Pancreas (tissue), 10 donors: ENCODE data around the gene ACAD11. TPM values are rescaled to one million over a fixed set of nuclear protein-coding genes. Genes with fewer than 3 reads are reported as not detected.
"Not testable (repeated sequence)": the region's sequence is repeated elsewhere in the genome, so short reads cannot be mapped to it uniquely, and the experiment has no call there.

Source experiments
- ATAC-seq, 4 donors: fragments of 200-7000 bp; cut with Tn5 transposase; one replicate each; pipeline versions ENCODE4 v1.8.0 to v1.9.1; 2020; ENCODE audit warnings: mild to moderate bottlenecking in 4 of 4, moderate library complexity in 4 of 4
- DNase-seq, 6 donors: peaks; one replicate each; pipeline ENCODE4 v3.0.0-alpha.2; 2020
- FAIRE-seq: peaks from 2 replicates; lab custom pipeline; 2012; peaks lifted over from hg19 to GRCh38; lab: Jason Lieb, UNC
- H3K27ac ChIP-seq, 4 donors: fragments of 200-600 bp; sonication (generic); 1 replicate in 3 of 4; 2 replicates in 1 of 4; pipeline versions ENCODE4 v1.5.0 to v1.8.0; 2020
- H3K27me3 ChIP-seq, 4 donors: fragments of 200-600 bp; one replicate each; pipeline ENCODE4 v1.8.0; 2021
- H3K36me3 ChIP-seq, 3 donors: fragments of 200-600 bp; sonication (generic) in 1 of 3; one replicate each; pipeline versions ENCODE4 v1.5.0 to v1.8.0; 2020 to 2021
- H3K4me1 ChIP-seq, 3 donors: fragments of 200-600 bp; one replicate each; pipeline ENCODE4 v1.8.0; 2021
- H3K4me3 ChIP-seq, 4 donors: fragments of 200-600 bp; sonication (generic) in 2 of 4; one replicate each; pipeline versions ENCODE4 v1.5.0 to v1.8.0; 2020 to 2021
- H3K9me3 ChIP-seq, 4 donors: fragments of 200-600 bp; one replicate each; pipeline ENCODE4 v1.8.0; 2021
- WGBS, 2 donors: extraction: QIAGEN DNeasy Blood & Tissue Kit; methylation state at CpG; one replicate each; pipeline ENCODE4 v1.1.7; 2013; 5-methylcytosine and 5-hydroxymethylcytosine counted together
- intact Hi-C, 3 donors: fragments of 100-400 bp; cut with DNase I; formaldehyde crosslinking; loops; one replicate each; pipeline versions ENCODE4 v1.11.1 to v1.14.2; 2022
- polyA plus RNA-seq, 2 donors: library from polyadenylated mRNA; stranded (reverse); fragments of 200-250 nt; gene quantifications; one replicate each; pipeline ENCODE4 v1.2.3, GENCODE V29; 2013
- total RNA-seq, 6 donors: library from RNA; stranded (reverse); fragmentation: NEBNext Ultra II Directional in 4 of 6; extraction: Animal tissue kit (Norgen Biotek cat#: 25700) in 4 of 6; gene quantifications; one replicate each; pipeline versions ENCODE4 v1.2.1 to v1.2.4, GENCODE V29; 2021 to 2023
- TF ChIP-seq, protein P1 (sequence below), 4 donors: fragments of 200-600 bp; sonication (generic) in 3 of 4; IDR thresholded peaks; one replicate each; pipeline versions ENCODE4 v1.5.0 to v1.8.0; 2021; ENCODE audit warnings: antibody characterized with exemption in 4 of 4
- donor health status: healthy with polysubstance abuse.
- donor health status: DM: no; HTN: no; CAD: no; lungs with moderate emphysema.
- donor health status: DM: no; HTN: no; CAD: no.
- donor health status: control.
- donor health status: control.
- donor health status: Bipolar disorder and iron deficiency.
- donor health status: DM: yes; HTN: yes; CAD: no.
- donor health status: DM: no; HTN: no; CAD: no.
- donor health status: DM: no; HTN: no; CAD: no.
- donor health status: DM: yes; HTN: yes; CAD: no.

The ACAD11 gene
- total and polyA plus RNA-seq, 8 donors: 6.6 to 31.7 (median 12.4) TPM

DNA sequence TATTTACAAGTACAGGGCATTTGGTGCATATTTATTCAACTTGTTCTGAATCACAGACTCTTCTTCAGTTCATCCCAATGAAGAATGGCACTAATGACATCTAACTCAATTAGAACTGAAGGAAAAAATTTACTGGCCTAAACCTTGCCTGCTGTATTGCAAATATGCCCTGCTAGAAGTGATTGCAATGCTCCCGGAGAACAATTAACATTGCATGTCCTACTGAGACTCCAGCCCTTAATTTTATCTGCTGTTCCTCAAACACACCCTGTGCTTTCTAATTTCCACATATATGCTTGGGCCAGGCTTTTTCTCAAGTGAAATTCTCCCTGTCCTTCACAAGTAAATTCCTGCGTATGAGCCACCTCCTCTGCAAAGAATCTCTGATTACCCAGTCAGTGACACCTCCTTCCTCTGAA, 54.2 kb downstream of the ACAD11 start:
- TF ChIP-seq, protein P1, sequence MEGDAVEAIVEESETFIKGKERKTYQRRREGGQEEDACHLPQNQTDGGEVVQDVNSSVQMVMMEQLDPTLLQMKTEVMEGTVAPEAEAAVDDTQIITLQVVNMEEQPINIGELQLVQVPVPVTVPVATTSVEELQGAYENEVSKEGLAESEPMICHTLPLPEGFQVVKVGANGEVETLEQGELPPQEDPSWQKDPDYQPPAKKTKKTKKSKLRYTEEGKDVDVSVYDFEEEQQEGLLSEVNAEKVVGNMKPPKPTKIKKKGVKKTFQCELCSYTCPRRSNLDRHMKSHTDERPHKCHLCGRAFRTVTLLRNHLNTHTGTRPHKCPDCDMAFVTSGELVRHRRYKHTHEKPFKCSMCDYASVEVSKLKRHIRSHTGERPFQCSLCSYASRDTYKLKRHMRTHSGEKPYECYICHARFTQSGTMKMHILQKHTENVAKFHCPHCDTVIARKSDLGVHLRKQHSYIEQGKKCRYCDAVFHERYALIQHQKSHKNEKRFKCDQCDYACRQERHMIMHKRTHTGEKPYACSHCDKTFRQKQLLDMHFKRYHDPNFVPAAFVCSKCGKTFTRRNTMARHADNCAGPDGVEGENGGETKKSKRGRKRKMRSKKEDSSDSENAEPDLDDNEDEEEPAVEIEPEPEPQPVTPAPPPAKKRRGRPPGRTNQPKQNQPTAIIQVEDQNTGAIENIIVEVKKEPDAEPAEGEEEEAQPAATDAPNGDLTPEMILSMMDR (IDR thresholded peaks at IDR 0.05): no peak
- no peak overlapping the region for H3K4me3 ChIP-seq
- intact Hi-C loops: no loop called here
- H3K27me3 ChIP-seq: no peaks in the 10 kb centered on the region
- DNase-seq (no peak), ATAC-seq (no peak), FAIRE-seq (no peak)
- no peaks in the 10 kb centered on the region for H3K4me1 ChIP-seq
- H3K36me3 ChIP-seq: no peaks in the 10 kb centered on the region
- WGBS, 2 donors: 87 to 92% methylated on average over 2 of the region's 2 CpGs
- H3K9me3 ChIP-seq: no peaks in the 10 kb centered on the region
- no peak overlapping the region for H3K27ac ChIP-seq

DNA sequence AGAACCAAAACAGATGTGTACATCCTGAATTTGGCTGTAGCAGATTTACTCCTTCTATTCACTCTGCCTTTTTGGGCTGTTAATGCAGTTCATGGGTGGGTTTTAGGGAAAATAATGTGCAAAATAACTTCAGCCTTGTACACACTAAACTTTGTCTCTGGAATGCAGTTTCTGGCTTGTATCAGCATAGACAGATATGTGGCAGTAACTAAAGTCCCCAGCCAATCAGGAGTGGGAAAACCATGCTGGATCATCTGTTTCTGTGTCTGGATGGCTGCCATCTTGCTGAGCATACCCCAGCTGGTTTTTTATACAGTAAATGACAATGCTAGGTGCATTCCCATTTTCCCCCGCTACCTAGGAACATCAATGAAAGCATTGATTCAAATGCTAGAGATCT, 59.0 kb downstream of the ACAD11 start:
- H3K4me3 ChIP-seq, H3K4me1 ChIP-seq, FAIRE-seq, H3K27me3 ChIP-seq, H3K27ac ChIP-seq, DNase-seq, intact Hi-C loops, H3K9me3 ChIP-seq, ATAC-seq, H3K36me3 ChIP-seq: not testable (repeated sequence)
- no CpG with 5 or more reads among the region's 1 CpG for WGBS, 2 donors

- intact Hi-C loops: no loop called here
- FAIRE-seq (no peak), ATAC-seq (no peak), DNase-seq (no peak)
- Histone ChIP-seq H3K9me3 (no peaks in the 10 kb centered on the region), H3K4me1 (peaks cover 0 to 9% (median 0%) of the 10 kb centered on the region in 3 donors), H3K4me3 (no peak overlapping the region), H3K27ac (no peak overlapping the region), H3K36me3 (no peaks in the 10 kb centered on the region), H3K27me3 (no peaks in the 10 kb centered on the region)
- TF ChIP-seq, protein P1 (IDR thresholded peaks at IDR 0.05): no peak
- whole genome bisulfite sequencing, 2 donors: 43 to 44% methylated on average over 3 of the region's 3 CpGs
Measured at GRCh38 chr3:132598181-132598580, 61.4 kb downstream of the ACAD11 start.

DNA sequence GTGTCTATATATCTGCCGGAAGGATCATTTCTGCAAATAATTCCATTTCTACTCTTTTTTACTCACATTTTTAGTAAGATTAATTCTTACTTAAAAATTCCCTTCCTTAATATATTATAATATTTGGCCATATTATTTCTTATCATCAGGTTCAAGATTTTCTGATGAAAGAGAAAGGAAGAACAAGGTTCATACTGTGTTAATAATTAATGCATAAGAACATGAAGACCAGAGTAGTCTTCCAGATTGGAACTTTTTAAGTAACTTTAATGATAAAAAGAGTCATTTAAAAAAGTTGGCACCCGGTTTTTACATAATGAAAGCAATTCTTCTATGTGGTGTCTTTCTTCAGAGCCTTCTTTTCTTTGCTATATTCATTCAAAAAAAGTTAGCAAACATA, 61.9 kb downstream of the ACAD11 start:
- WGBS, 2 donors: 33 to 41% methylated on average over 2 of the region's 2 CpGs
- Histone ChIP-seq H3K4me3 (peak overlapping the region in 2 of 4 donors; percentile 10 to 32), H3K27ac (peak overlapping the region in 1 of 4 donors; percentile 20)

GRCh38 chr3:132596816-132597433, 62.7 kb downstream of the ACAD11 start, which contains the start of gene ACKR4:
TSS of gene ACKR4 (plus strand) at chr3:132597270. CDS start at chr3:132600398, 3,128 bp downstream.
- TF ChIP-seq, protein P1 (IDR thresholded peaks at IDR 0.05): no peak
- H3K27me3 ChIP-seq: no peaks in the 10 kb centered on the region
- peak within 1 kb of the TSS in 1 of 4 donors; percentile 20 for H3K27ac ChIP-seq
- H3K36me3 ChIP-seq: no peaks in the 10 kb centered on the region
- WGBS, 2 donors: 31% methylated on average over 2 of the region's 2 CpGs
- H3K4me3 ChIP-seq: peak within 1 kb of the TSS in 2 of 4 donors; percentile 10 to 32
- H3K4me1 ChIP-seq: peaks cover 0 to 9% (median 0%) of the 10 kb centered on the region in 3 donors
- FAIRE-seq (peak; percentile 43), DNase-seq (no peak), ATAC-seq (peak; percentile 58 to 91 (median 86))
- H3K9me3 ChIP-seq: no peaks in the 10 kb centered on the region
- intact Hi-C loops: no loop called here

More for the DNA sequence above, 61.9 kb downstream of the ACAD11 start:
- DNase-seq (no peak), FAIRE-seq (no peak), ATAC-seq (peak in 3 of 4 donors; percentile 64 to 67 (median 67))
- TF ChIP-seq, protein P1 (IDR thresholded peaks at IDR 0.05): no peak
- Histone ChIP-seq H3K36me3 (no peaks in the 10 kb centered on the region), H3K4me1 (peaks cover 0 to 9% (median 0%) of the 10 kb centered on the region in 3 donors), H3K9me3 (no peaks in the 10 kb centered on the region), H3K27me3 (no peaks in the 10 kb centered on the region)
- intact Hi-C loops: no loop called here
